Fibroblast of lung (primary cell): Measurements from ENCODE around the gene ECD. TPM values are rescaled to one million over a fixed set of nuclear protein-coding genes. Genes with fewer than 3 reads are reported as not detected.

Experiments used
- DNase-seq, 2 donors: peaks; one replicate each; pipeline versions ENCODE4 v3.0.0 to v3.0.0-alpha.2; 2010; ENCODE audit warnings: low read depth in 2 of 2
- H2AFZ ChIP-seq: 2 replicates; pipeline ENCODE4 v1.5.1; 2012; ENCODE audit warnings: low read length, control low read depth, inconsistent platforms
- H3K27ac ChIP-seq: 2 replicates; pipeline ENCODE4 v1.5.1; 2011; ENCODE audit warnings: low read length, control low read depth; ENCODE audit not compliant: insufficient read depth
- H3K27me3 ChIP-seq: 2 replicates; pipeline ENCODE4 v1.5.1; 2011; ENCODE audit warnings: mild to moderate bottlenecking, low read length; ENCODE audit not compliant: control insufficient read depth, insufficient read depth
- H3K36me3 ChIP-seq: 2 replicates; pipeline ENCODE4 v1.5.1; 2011; ENCODE audit warnings: low read length; ENCODE audit not compliant: control insufficient read depth, insufficient read depth
- H3K4me1 ChIP-seq: 2 replicates; pipeline ENCODE4 v1.5.1; 2011; ENCODE audit warnings: low read length; ENCODE audit not compliant: control insufficient read depth, insufficient read depth; ENCODE audit errors: extremely low read depth
- H3K4me2 ChIP-seq: 2 replicates; pipeline ENCODE4 v1.5.1; 2011; ENCODE audit warnings: low read length, control low read depth; ENCODE audit not compliant: insufficient read depth; ENCODE audit errors: extremely low read depth
- H3K4me3 ChIP-seq, 4 experiments: fragments of 200-600 bp in 1 of 4; sonication (generic) in 1 of 4; replicated peaks in 1 of 4; 2 replicates each; pipeline ENCODE4 v1.5.1; 2011 to 2016; ENCODE audit warnings: low read length in 4 of 4, low read depth in 3 of 4, mild to moderate bottlenecking in 3 of 4, control low read depth in 2 of 4, inconsistent platforms in 1 of 4, mixed read lengths in 1 of 4; ENCODE audit not compliant: insufficient read depth in 1 of 4; ENCODE audit errors: control extremely low read depth in 1 of 4
- H3K79me2 ChIP-seq: 2 replicates; pipeline ENCODE4 v1.5.1; 2012; ENCODE audit warnings: mild to moderate bottlenecking, low read length, inconsistent platforms; ENCODE audit not compliant: control insufficient read depth, insufficient read depth
- H3K9ac ChIP-seq: 2 replicates; pipeline ENCODE4 v1.5.1; 2011; ENCODE audit warnings: mild to moderate bottlenecking, low read length, control low read depth; ENCODE audit not compliant: insufficient read depth
- H3K9me3 ChIP-seq: 2 replicates; pipeline ENCODE4 v1.5.1; 2012; ENCODE audit warnings: low read depth, low read length; ENCODE audit not compliant: control insufficient read depth, insufficient read depth
- H4K20me1 ChIP-seq: 2 replicates; pipeline ENCODE4 v1.5.1; 2011; ENCODE audit warnings: low read length; ENCODE audit not compliant: control insufficient read depth, insufficient read depth; ENCODE audit errors: extremely low read depth
- CTCF ChIP-seq, 2 donors: IDR thresholded peaks in 1 of 2; conservative IDR thresholded peaks in 1 of 2; 1 replicate in 1 of 2; 2 replicates in 1 of 2; pipeline ENCODE4 v1.5.1; 2011 to 2012; ENCODE audit warnings: low read length in 2 of 2, control low read depth in 1 of 2, inconsistent platforms in 1 of 2, low read depth in 1 of 2, mild to moderate bottlenecking in 1 of 2
- EZH2 ChIP-seq: IDR thresholded peaks from 2 replicates; pipeline ENCODE4 v1.5.1; 2012; ENCODE audit warnings: low read length, control low read depth, mild to moderate bottlenecking; ENCODE audit errors: missing control alignments
- polyA plus RNA-seq, 2 donors: library from polyadenylated mRNA; depleted of rRNA in 1 of 2; stranded (reverse) in 1 of 2; unstranded in 1 of 2; fragments of >200 nt; gene quantifications; 2 replicates each; pipeline ENCODE4 v1.2.1, GENCODE V29; 2011 to 2012; ENCODE audit warnings: missing spikeins in 1 of 2
- total RNA-seq: library from RNA; depleted of rRNA; stranded (reverse); fragments of >200 nt; gene quantifications from 2 replicates; pipeline ENCODE4 v1.2.1, GENCODE V29; 2014

The ECD gene
- total and polyA plus RNA-seq, 2 donors (not counting 1 experiment from before 2014, with no cell fraction given): 22.0 to 40.9 TPM

DNA sequence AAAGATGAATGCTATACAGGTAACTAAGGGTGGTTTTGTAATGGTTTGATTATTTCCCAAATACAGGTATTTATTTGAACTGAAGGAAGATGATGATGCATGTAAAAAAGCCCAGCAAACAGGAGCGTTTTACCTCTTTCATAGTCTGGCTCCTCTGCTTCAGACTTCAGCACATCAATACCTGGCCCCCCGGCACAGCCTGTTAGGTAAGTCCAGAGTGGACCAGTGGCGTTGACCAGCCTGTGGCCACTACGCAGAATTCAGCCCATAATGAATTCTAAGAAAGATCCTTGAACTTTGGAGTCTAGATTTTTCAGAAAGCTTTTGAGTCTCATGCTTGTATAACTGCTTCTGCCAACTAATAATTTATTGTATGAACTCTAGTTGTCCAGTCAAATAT is 47.9 kb downstream of the ECD start:
- Histone ChIP-seq H3K4me3 (no peak overlapping the region), H3K36me3 (peaks cover 3% of the 10 kb centered on the region), H3K9me3 (no peaks in the 10 kb centered on the region), H3K4me1 (peaks cover 4% of the 10 kb centered on the region), H3K27me3 (no peaks in the 10 kb centered on the region), H3K4me2 (no peak overlapping the region), H3K9ac (no peak overlapping the region), H3K27ac (no peak overlapping the region), H3K79me2 (no peaks in the 10 kb centered on the region), H4K20me1 (no peaks in the 10 kb centered on the region), H2AFZ (no peak overlapping the region)
- DNase-seq: no peak
- TF ChIP-seq EZH2 (no peak), CTCF (conservative IDR thresholded peaks at IDR 0.05 in 1 of 2, IDR thresholded peaks at IDR 0.05 in 1 of 2; ENCODE audit: low read depth in 1 of 2, low read length in 2 of 2) (no peak)

- H3K4me3 ChIP-seq: no peak overlapping the region
- no peaks in the 10 kb centered on the region for H3K79me2 ChIP-seq
- H3K4me2 ChIP-seq: no peak overlapping the region
- no peaks in the 10 kb centered on the region for H3K27me3 ChIP-seq
- peaks cover 2% of the 10 kb centered on the region for H3K36me3 ChIP-seq
- no peaks in the 10 kb centered on the region for H3K9me3 ChIP-seq
- peaks cover 4% of the 10 kb centered on the region for H3K4me1 ChIP-seq
- TF ChIP-seq EZH2 (no peak), CTCF (conservative IDR thresholded peaks at IDR 0.05 in 1 of 2, IDR thresholded peaks at IDR 0.05 in 1 of 2; ENCODE audit: low read depth in 1 of 2, low read length in 2 of 2) (no peak)
- DNase-seq: no peak
- no peak overlapping the region for H3K27ac ChIP-seq
- H4K20me1 ChIP-seq: no peaks in the 10 kb centered on the region
- H2AFZ ChIP-seq: no peak overlapping the region
- no peak overlapping the region for H3K9ac ChIP-seq
Measured at GRCh38 chr10:73119457-73119856, 48.4 kb downstream of the ECD start.

DNA sequence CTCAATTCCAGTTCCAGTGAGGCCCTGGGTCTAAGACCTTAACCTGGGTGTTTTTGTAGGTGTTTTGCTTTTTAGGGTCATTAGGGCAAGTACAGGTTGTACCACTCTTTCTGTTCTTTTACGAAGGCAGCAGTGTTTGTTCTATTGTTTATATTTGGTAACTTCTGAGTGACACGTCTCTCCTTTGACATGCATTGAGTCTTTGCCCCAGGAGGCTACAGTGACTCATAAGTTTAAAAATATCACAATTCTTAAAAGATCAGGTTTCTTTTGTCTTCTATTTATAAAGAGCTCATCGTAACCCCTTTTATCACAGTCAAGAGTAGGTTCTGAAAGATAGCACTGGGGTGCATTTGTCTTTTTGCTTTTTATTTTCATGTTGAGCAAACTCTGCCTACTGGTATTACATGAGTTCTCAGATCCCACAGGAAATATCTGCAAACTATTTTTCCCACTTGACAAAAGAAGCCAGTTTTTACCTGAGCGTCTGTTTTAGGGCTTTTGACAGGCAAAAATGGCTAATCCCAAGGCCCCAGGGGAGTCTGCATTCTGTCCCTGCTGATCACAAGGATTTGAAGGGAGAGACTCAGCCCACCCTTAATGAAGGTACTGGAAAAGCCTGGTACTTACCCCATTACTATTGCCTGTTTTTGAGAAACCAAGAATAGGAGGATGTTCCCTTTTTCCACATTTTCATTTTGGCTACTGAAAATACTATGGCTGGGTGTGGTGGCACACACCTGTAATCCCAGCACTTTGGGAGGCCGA is 49.6 kb downstream of the ECD start:
- H4K20me1 ChIP-seq: no peaks in the 10 kb centered on the region
- TF ChIP-seq CTCF (conservative IDR thresholded peaks at IDR 0.05 in 1 of 2, IDR thresholded peaks at IDR 0.05 in 1 of 2; ENCODE audit: low read depth in 1 of 2, low read length in 2 of 2): no peak
- TF ChIP-seq EZH2: no peak
- no peaks in the 10 kb centered on the region for H3K27me3 ChIP-seq
- peak; percentile 42 to 60 for DNase-seq
- H3K9ac ChIP-seq: peak overlapping the region; percentile 5
- peak overlapping the region in 1 of 4 experiments; percentile 19 for H3K4me3 ChIP-seq
- peak overlapping the region; percentile 41 for H3K27ac ChIP-seq
- H3K4me1 ChIP-seq: peaks cover 4% of the 10 kb centered on the region
- peak overlapping the region; percentile 42 for H3K4me2 ChIP-seq
- no peaks in the 10 kb centered on the region for H3K79me2 ChIP-seq
- H2AFZ ChIP-seq: no peak overlapping the region
- H3K9me3 ChIP-seq: no peaks in the 10 kb centered on the region
- H3K36me3 ChIP-seq: no peaks in the 10 kb centered on the region
